GM18909 (cell line): ENCODE results near the gene RALGPS1.

Experiments
- ATAC-seq: cut with Tn5 transposase; IDR thresholded peaks from one replicate; pipeline ENCODE4 v1.9.1; 2021; ENCODE audit warnings: mild to moderate bottlenecking; ENCODE audit not compliant: unreplicated experiment, poor library complexity

The RALGPS1 gene

GRCh38 chr9:127225801-127226625, 311.4 kb downstream of the RALGPS1 start:
- no peak for ATAC-seq

GRCh38 chr9:127229691-127230417, 315.3 kb downstream of the RALGPS1 start:
- ATAC-seq = no peak

GRCh38 chr9:127231666-127232065, 317.1 kb downstream of the RALGPS1 start:
- ATAC-seq = no peak

- ATAC-seq = no peak
Observed at GRCh38 chr9:127232833-127233549, 318.4 kb downstream of the RALGPS1 start.

- no peak for ATAC-seq
Observed at GRCh38 chr9:127233550-127233949, 319.0 kb downstream of the RALGPS1 start.

GRCh38 chr9:127233989-127234388, 319.4 kb downstream of the RALGPS1 start:
- ATAC-seq = no peak

GRCh38 chr9:127237801-127238200, 323.2 kb downstream of the RALGPS1 start:
- ATAC-seq = no peak

GRCh38 chr9:127241354-127241753, 326.8 kb downstream of the RALGPS1 start:
- ATAC-seq = no peak

GRCh38 chr9:127244609-127245601, 330.3 kb downstream of the RALGPS1 start:
- ATAC-seq = peak; percentile 100

GRCh38 chr9:127245637-127246164, 331.1 kb downstream of the RALGPS1 start:
- ATAC-seq = peak; percentile 4

GRCh38 chr9:127248241-127248640, 333.7 kb downstream of the RALGPS1 start:
- ATAC-seq = no peak

- no peak for ATAC-seq
Observed at GRCh38 chr9:127249877-127250276, 335.3 kb downstream of the RALGPS1 start.

GRCh38 chr9:127250896-127251391, 336.4 kb downstream of the RALGPS1 start:
- ATAC-seq = no peak

- no peak for ATAC-seq
Observed at GRCh38 chr9:127252410-127253318, 338.1 kb downstream of the RALGPS1 start.

- no peak for ATAC-seq
Observed at GRCh38 chr9:127253446-127253845, 338.9 kb downstream of the RALGPS1 start.

GRCh38 chr9:127255692-127256091, 341.1 kb downstream of the RALGPS1 start:
- ATAC-seq = no peak

GRCh38 chr9:127256324-127256723, 341.7 kb downstream of the RALGPS1 start:
- no peak for ATAC-seq
